GM21528 (cell line): ENCODE results near the gene MED29.
"Not testable (repeated sequence)": the region's sequence is repeated elsewhere in the genome, so short reads cannot be mapped to it uniquely, and the experiment has no call there.

Experiments used
- ATAC-seq: cut with Tn5 transposase; IDR thresholded peaks from one replicate; pipeline ENCODE4 v1.9.1; 2021; ENCODE audit warnings: mild to moderate bottlenecking, moderate library complexity; ENCODE audit not compliant: unreplicated experiment, low FRiP score

The MED29 gene

GRCh38 chr19:39369200-39369599, 22.0 kb upstream of the MED29 start:
- ATAC-seq = no peak

- ATAC-seq = no peak
Measured at GRCh38 chr19:39370735-39371134, 20.4 kb upstream of the MED29 start.

GRCh38 chr19:39372047-39372802, 19.0 kb upstream of the MED29 start:
- no peak for ATAC-seq

- no peak for ATAC-seq
Measured at GRCh38 chr19:39372941-39373340, 18.2 kb upstream of the MED29 start.

GRCh38 chr19:39375929-39376328, 15.2 kb upstream of the MED29 start:
- no peak for ATAC-seq

GRCh38 chr19:39377373-39378362, 13.5 kb upstream of the MED29 start:
- ATAC-seq = no peak

GRCh38 chr19:39379366-39379765, 11.8 kb upstream of the MED29 start:
- ATAC-seq = not testable (repeated sequence)

- ATAC-seq = no peak
Measured at GRCh38 chr19:39379865-39380396, 11.2 kb upstream of the MED29 start.

GRCh38 chr19:39380521-39381502, 10.4 kb upstream of the MED29 start:
- no peak for ATAC-seq

GRCh38 chr19:39381910-39382611, 9.1 kb upstream of the MED29 start:
- ATAC-seq = no peak

GRCh38 chr19:39382991-39383828, 8.0 kb upstream of the MED29 start:
- ATAC-seq = no peak

- no peak for ATAC-seq
Measured at GRCh38 chr19:39384839-39385568, 6.2 kb upstream of the MED29 start.

- no peak for ATAC-seq
Measured at GRCh38 chr19:39385629-39386411, 5.4 kb upstream of the MED29 start.

- ATAC-seq = no peak
Measured at GRCh38 chr19:39386557-39386956, 4.6 kb upstream of the MED29 start.

- ATAC-seq = no peak
Measured at GRCh38 chr19:39388657-39389056, 2.5 kb upstream of the MED29 start.

- ATAC-seq = no peak
Measured at GRCh38 chr19:39389631-39390414, 1.4 kb upstream of the MED29 start.

- no peak for ATAC-seq
Measured at GRCh38 chr19:39390451-39390750, 777 bp upstream of the MED29 start.
